22Rv1 (cell line): Measurements from ENCODE around the gene ATCAY.

Experiments used
- H3K27ac ChIP-seq: fragments of 450-650 bp; 2 replicates; pipeline ENCODE4 v1.5.1; 2017
- CTCF ChIP-seq: fragments of 450-650 bp; IDR thresholded peaks from 2 replicates; pipeline ENCODE4 v1.5.1; 2017; ENCODE audit warnings: mild to moderate bottlenecking
- ZFX ChIP-seq: fragments of 450-650 bp; IDR thresholded peaks from 2 replicates; pipeline ENCODE4 v1.6.1; 2017; ENCODE audit warnings: antibody characterized with exemption, borderline replicate concordance

The ATCAY gene

GRCh38 chr19:3976495-3977241, 96.2 kb downstream of the ATCAY start:
- TF ChIP-seq CTCF = no peak
- TF ChIP-seq ZFX = no peak

More at GRCh38 chr19:3976495-3977241, 96.2 kb downstream of the ATCAY start:
- H3K27ac ChIP-seq = 0 out of 2 replicates have a peak overlapping the region, but pooled peaks have one; percentile 4
